Pulmonary artery endothelial cell (primary cell): Measurements from ENCODE around the gene LRTM2. TPM values are rescaled to one million over a fixed set of nuclear protein-coding genes. Genes with fewer than 3 reads are reported as not detected.

Experiments used
- DNase-seq: peaks from one replicate; pipeline ENCODE4 v3.0.0-alpha.2; 2011; ENCODE audit warnings: low read depth, low spot score
- total RNA-seq: library from RNA; depleted of rRNA; stranded (reverse); fragments of >200 nt; gene quantifications from 2 replicates; pipeline ENCODE4 v1.2.3, GENCODE V29; 2014

LRTM2 gene
- total RNA-seq, 1 donor from 2014 or later: not detected

GRCh38 chr12:1842183-1842904 lies 22.0 kb downstream of the LRTM2 start:
- DNase-seq: no peak

- no peak for DNase-seq
These were observed 22.7 kb downstream of the LRTM2 start for GRCh38 chr12:1842905-1843640.

GRCh38 chr12:1843641-1844005 lies 23.3 kb downstream of the LRTM2 start:
- DNase-seq: no peak

- no peak for DNase-seq
These were observed 23.9 kb downstream of the LRTM2 start for GRCh38 chr12:1844223-1844622.

- DNase-seq: no peak
These were observed 24.5 kb downstream of the LRTM2 start for GRCh38 chr12:1844661-1845409.

- DNase-seq: no peak
These were observed 25.1 kb downstream of the LRTM2 start for GRCh38 chr12:1845427-1845826.

- DNase-seq: no peak
These were observed 25.5 kb downstream of the LRTM2 start for GRCh38 chr12:1845886-1846285.

GRCh38 chr12:1846421-1847405 lies 26.3 kb downstream of the LRTM2 start:
- DNase-seq: no peak

- DNase-seq: no peak
These were observed 27.0 kb downstream of the LRTM2 start for GRCh38 chr12:1847411-1847810.

GRCh38 chr12:1848146-1848545 lies 27.8 kb downstream of the LRTM2 start:
- no peak for DNase-seq

GRCh38 chr12:1848745-1849144 lies 28.4 kb downstream of the LRTM2 start:
- DNase-seq: no peak

GRCh38 chr12:1851151-1851701 lies 30.9 kb downstream of the LRTM2 start:
- DNase-seq: no peak

- DNase-seq: no peak
These were observed 31.7 kb downstream of the LRTM2 start for GRCh38 chr12:1852076-1852475.

GRCh38 chr12:1853716-1854115 lies 33.4 kb downstream of the LRTM2 start:
- DNase-seq: no peak

- no peak for DNase-seq
These were observed 34.9 kb downstream of the LRTM2 start for GRCh38 chr12:1855241-1855640.

- DNase-seq: no peak
These were observed 36.7 kb downstream of the LRTM2 start for GRCh38 chr12:1857086-1857485.

- DNase-seq: no peak
These were observed 37.5 kb downstream of the LRTM2 start for GRCh38 chr12:1857821-1858220.

- no peak for DNase-seq
These were observed 38.1 kb downstream of the LRTM2 start for GRCh38 chr12:1858456-1858855.

GRCh38 chr12:1859643-1860042 lies 39.3 kb downstream of the LRTM2 start:
- no peak for DNase-seq

GRCh38 chr12:1862973-1863372 lies 42.6 kb downstream of the LRTM2 start:
- DNase-seq: no peak

GRCh38 chr12:1863823-1864222 lies 43.5 kb downstream of the LRTM2 start:
- no peak for DNase-seq
